GM18508 (cell line): ENCODE data around the gene PDGFD.

Source experiments
- ATAC-seq: cut with Tn5 transposase; IDR thresholded peaks from one replicate; pipeline ENCODE4 v1.9.1; 2021; ENCODE audit warnings: moderate number of reproducible peaks; ENCODE audit not compliant: insufficient read depth, unreplicated experiment

Gene PDGFD

GRCh38 chr11:103929170-103929903, 234.6 kb downstream of the PDGFD start:
- ATAC-seq = peak; percentile 93

GRCh38 chr11:103928802-103929161, 235.2 kb downstream of the PDGFD start:
- ATAC-seq = peak; percentile 6

- no peak for ATAC-seq
These were observed 235.7 kb downstream of the PDGFD start for GRCh38 chr11:103928040-103928801.

GRCh38 chr11:103927535-103927934, 236.4 kb downstream of the PDGFD start:
- no peak for ATAC-seq

- ATAC-seq = no peak
These were observed 237.0 kb downstream of the PDGFD start for GRCh38 chr11:103926990-103927389.

GRCh38 chr11:103924166-103925013, 239.6 kb downstream of the PDGFD start:
- ATAC-seq = no peak

GRCh38 chr11:103923451-103923931, 240.5 kb downstream of the PDGFD start:
- ATAC-seq = no peak

GRCh38 chr11:103920933-103921332, 243.0 kb downstream of the PDGFD start:
- ATAC-seq = no peak

- peak; percentile 48 for ATAC-seq
These were observed 243.5 kb downstream of the PDGFD start for GRCh38 chr11:103920449-103920848.

GRCh38 chr11:103910721-103911120, 253.2 kb downstream of the PDGFD start:
- no peak for ATAC-seq

GRCh38 chr11:103907548-103908455, 256.1 kb downstream of the PDGFD start:
- ATAC-seq = no peak

GRCh38 chr11:103907136-103907535, 256.8 kb downstream of the PDGFD start:
- ATAC-seq = no peak

GRCh38 chr11:103906291-103906867, 257.6 kb downstream of the PDGFD start:
- no peak for ATAC-seq

GRCh38 chr11:103904324-103904667, 259.7 kb downstream of the PDGFD start:
- peak; percentile 66 for ATAC-seq

- ATAC-seq = peak; percentile 79
These were observed 260.2 kb downstream of the PDGFD start for GRCh38 chr11:103903621-103904323.

GRCh38 chr11:103902994-103903393, 261.0 kb downstream of the PDGFD start:
- no peak for ATAC-seq

GRCh38 chr11:103901656-103902055, 262.3 kb downstream of the PDGFD start:
- ATAC-seq = no peak

GRCh38 chr11:103898577-103899336, 265.2 kb downstream of the PDGFD start:
- ATAC-seq = peak; percentile 63
